GM12872 (cell line): Measurements from ENCODE around the gene SMC5.

ENCODE experiments used
- TF ChIP-seq, protein P1 (sequence below): IDR thresholded peaks from 3 replicates; pipeline ENCODE4 v1.5.1; 2011; ENCODE audit warnings: low read depth, mild to moderate bottlenecking, low read length, moderate library complexity; ENCODE audit not compliant: insufficient read depth

SMC5 gene

DNA sequence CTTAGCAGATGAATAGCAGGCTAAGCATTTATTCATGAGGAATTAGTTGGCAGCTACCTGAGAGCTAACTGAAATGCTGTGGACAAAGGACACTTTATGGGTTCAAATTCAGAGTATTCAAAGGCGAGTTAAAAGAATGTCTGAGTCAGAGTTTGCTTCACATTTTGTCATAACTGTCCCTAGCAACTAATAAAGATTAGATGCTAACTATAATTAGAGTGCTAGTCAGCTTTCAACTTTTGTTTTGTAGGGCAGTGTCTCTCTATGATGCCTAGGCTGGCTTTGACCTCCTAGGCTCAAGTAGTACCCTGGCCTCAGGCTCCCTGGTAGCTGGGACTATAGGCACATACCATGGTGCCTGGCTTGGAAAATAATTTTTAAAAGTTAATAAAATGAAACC lies 4.6 kb downstream of the SMC5 start:
- TF ChIP-seq, protein P1, sequence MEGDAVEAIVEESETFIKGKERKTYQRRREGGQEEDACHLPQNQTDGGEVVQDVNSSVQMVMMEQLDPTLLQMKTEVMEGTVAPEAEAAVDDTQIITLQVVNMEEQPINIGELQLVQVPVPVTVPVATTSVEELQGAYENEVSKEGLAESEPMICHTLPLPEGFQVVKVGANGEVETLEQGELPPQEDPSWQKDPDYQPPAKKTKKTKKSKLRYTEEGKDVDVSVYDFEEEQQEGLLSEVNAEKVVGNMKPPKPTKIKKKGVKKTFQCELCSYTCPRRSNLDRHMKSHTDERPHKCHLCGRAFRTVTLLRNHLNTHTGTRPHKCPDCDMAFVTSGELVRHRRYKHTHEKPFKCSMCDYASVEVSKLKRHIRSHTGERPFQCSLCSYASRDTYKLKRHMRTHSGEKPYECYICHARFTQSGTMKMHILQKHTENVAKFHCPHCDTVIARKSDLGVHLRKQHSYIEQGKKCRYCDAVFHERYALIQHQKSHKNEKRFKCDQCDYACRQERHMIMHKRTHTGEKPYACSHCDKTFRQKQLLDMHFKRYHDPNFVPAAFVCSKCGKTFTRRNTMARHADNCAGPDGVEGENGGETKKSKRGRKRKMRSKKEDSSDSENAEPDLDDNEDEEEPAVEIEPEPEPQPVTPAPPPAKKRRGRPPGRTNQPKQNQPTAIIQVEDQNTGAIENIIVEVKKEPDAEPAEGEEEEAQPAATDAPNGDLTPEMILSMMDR, result no peak

DNA sequence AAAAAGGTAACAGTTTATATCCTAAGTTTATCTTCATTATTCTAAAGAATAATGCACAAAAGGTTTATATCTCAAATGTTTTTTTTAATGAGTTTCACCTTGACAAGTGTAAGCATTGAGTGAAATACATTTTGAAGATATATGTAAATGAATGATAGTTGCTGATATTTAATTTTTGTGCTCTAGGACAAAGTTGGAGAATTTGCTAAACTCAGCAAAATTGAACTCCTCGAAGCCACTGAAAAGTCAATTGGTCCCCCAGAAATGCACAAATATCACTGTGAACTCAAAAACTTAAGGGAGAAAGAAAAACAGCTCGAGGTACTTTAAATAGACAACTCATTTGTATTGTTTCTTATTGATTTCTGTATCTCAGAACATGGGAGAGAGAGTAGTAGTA lies 19.5 kb downstream of the SMC5 start:
- TF ChIP-seq, protein P1, result no peak

DNA sequence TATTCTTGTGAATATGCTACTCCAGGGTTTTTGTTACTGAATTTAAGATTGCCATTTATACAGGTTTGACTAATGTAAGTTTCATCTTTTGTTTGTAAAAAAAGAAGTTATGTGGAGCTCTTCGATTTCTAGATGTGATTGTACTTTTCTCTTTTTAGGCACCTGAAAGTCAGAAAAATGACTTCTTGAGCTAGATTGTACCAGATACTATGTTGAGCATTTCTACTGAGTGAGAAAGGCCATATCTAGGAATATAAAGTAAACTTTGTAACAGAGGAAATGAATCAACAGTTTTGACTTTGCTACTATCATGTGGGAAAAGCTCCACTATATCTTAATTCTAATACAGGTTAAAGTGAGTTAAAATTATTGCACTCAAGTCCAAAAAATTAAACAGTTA lies 25.1 kb downstream of the SMC5 start:
- TF ChIP-seq, protein P1, result no peak

DNA sequence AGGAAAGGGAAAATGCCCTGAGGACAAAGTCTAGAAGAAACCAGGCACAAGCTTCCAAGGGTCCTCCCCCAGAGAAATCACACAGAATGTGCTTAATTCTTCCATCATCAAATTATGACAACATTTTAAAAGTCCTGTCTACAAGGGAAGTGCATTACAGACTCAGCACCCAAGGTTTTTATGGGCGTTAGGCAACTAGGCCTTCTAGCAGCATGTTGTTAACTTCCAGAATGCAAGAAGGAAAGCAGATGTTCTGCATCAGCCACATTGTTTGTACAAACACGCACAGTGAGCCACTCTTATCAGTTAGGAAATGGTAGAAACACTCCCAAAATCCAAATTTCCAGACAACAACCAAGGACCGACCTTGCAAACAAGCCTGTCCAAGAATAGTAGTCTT lies 26.5 kb downstream of the SMC5 start:
- TF ChIP-seq, protein P1, result no peak

DNA sequence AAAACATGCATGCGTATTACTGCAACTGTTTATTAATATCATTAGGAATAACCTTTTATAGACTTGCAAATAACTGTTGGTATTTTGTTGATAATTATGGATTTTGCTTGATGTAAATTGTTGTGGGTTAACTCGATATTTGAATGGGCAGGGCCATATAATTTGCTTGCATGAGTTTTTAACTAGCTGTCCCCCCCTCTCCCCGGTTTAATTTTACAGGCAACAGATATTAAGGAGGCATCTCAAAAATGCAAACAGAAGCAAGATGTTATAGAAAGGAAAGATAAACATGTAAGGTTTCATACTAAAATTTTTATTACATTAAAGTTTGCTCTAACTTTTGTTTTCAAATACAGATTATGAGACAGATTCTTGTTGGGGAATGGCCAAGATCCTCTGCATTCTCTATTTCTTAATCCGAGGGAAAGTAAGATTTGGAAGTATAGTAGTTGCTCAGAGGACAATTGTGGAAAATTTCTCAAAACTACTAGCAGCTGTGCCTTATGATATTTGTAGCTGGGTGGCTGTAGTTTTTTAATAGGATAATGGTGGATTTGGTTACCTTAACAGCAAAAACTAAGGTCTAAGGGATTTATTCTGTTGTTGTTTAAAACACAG lies 27.3 kb downstream of the SMC5 start:
- TF ChIP-seq, protein P1, result no peak

DNA sequence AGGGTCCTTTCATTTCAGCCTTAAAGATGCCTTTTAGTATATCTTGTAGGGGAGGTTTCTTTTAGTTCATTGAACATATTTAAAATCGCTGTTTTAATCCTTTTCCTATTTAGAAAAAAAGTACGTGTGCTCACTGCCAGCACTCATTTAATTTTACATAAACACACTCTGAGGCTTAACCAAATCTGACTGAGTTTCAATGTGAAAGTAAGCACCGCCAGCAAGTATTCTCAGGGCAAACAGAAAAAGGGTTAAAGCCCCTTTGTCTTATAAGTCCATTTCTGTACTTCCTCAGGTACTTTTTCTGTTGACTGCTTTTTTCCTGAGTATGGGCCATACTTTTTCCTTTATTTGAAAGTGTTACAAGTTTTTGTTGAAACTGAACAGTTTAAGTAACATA lies 31.8 kb downstream of the SMC5 start:
- TF ChIP-seq, protein P1, result no peak

DNA sequence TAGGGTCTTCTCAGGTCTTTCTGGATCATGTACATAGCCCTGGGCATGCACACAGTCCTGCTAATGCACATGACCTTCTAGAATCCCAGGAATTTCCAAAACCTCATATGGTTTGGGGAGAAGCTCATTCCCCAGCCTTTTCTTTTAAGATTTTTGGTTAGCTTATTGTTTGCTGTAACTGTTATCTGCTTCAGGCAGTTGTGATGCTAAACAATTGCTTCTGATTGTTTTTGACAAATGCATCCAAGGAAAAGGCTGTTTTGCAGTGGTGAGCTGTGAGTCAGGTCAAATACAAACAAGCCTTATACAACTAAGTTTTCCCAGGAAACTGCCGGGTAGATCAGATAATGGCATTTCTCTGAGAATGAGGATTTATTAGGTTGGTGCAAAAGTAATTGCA lies 32.7 kb downstream of the SMC5 start:
- TF ChIP-seq, protein P1, result no peak
